GM12878 (cell line): ENCODE results near the gene OSBPL10. TPM values are rescaled to one million over a fixed set of nuclear protein-coding genes. Genes with fewer than 3 reads are reported as not detected.

ENCODE experiments used
- ATAC-seq: fragments of 200-7000 bp; cut with Tn5 transposase; 3 replicates; pipeline ENCODE4 v1.9.1; 2020; ENCODE audit warnings: mild to moderate bottlenecking, moderate library complexity
- BruUV-seq: library from RNA; stranded (reverse); fragments of 400-500 nt; replicated peaks from 2 replicates; lab custom pipeline; 2021; lab: Mats Ljungman, UMichigan
- CTCF ChIA-PET: fragments of 300-600 bp; sonication (Branson Sonifier 250); formaldehyde crosslinking; extraction: SDS; loops from one replicate; lab custom pipeline; 2021; ENCODE audit warnings: inconsistent platforms; lab: Yijun Ruan, JAX
- POLR2A ChIA-PET: fragments of 350-600 bp; formaldehyde crosslinking; extraction: SDS; loops from one replicate; lab custom pipeline; 2021; ENCODE audit warnings: inconsistent platforms; lab: Charles Lee
- RAD21 ChIA-PET: fragments of 300-600 bp; sonication (Branson Sonifier 250); formaldehyde crosslinking; loops from one replicate; lab custom pipeline; 2023; ENCODE audit warnings: antibody characterized with exemption; ENCODE audit not compliant: unreplicated experiment; lab: Charles Lee
- SMC1A ChIA-PET: fragments of 300-600 bp; sonication (Branson Sonifier 250); formaldehyde crosslinking; loops from one replicate; lab custom pipeline; 2023; ENCODE audit not compliant: unreplicated experiment, uncharacterized antibody; lab: Charles Lee
- DNase-seq: peaks from one replicate; pipeline ENCODE4 v3.0.0-alpha.2; 2011; ENCODE audit warnings: low read depth, low spot score
- FAIRE-seq: peaks from 3 replicates; lab custom pipeline; 2011; peaks lifted over from hg19 to GRCh38; lab: Jason Lieb, UNC
- H2AFZ ChIP-seq: 2 replicates; pipeline ENCODE4 v1.6.0; 2011; ENCODE audit warnings: low read depth, low read length, control low read depth; ENCODE audit not compliant: control insufficient read depth
- H3K27ac ChIP-seq: 2 replicates; pipeline ENCODE4 v1.5.1; 2011; ENCODE audit warnings: control low read depth; ENCODE audit not compliant: control insufficient read depth, insufficient read depth
- H3K27me3 ChIP-seq, 2 experiments: replicated peaks in 1 of 2; 2 replicates each; pipeline versions ENCODE4 v1.6.0 to v1.6.1; 2011; ENCODE audit warnings: low read length in 1 of 2; ENCODE audit not compliant: control insufficient read depth in 2 of 2, insufficient read depth in 2 of 2
- H3K36me3 ChIP-seq, 2 experiments: 2 replicates each; pipeline ENCODE4 v1.5.1; 2011; ENCODE audit warnings: low read length in 1 of 2; ENCODE audit not compliant: control insufficient read depth in 2 of 2, insufficient read depth in 2 of 2
- H3K4me1 ChIP-seq: 2 replicates; pipeline ENCODE4 v1.6.1; 2011; ENCODE audit warnings: mild to moderate bottlenecking, low read length, moderate library complexity, mixed read lengths; ENCODE audit not compliant: control insufficient read depth, insufficient read depth
- H3K4me2 ChIP-seq: 2 replicates; pipeline ENCODE4 v1.6.0; 2011; ENCODE audit warnings: control low read depth; ENCODE audit not compliant: control insufficient read depth, insufficient read depth
- H3K4me3 ChIP-seq: fragments of 200-600 bp; sonication (generic); 2 replicates; pipeline ENCODE4 v1.5.1; 2016
- H3K79me2 ChIP-seq: 2 replicates; pipeline ENCODE4 v1.6.0; 2011; ENCODE audit warnings: low read length; ENCODE audit not compliant: control insufficient read depth, insufficient read depth
- H3K9ac ChIP-seq: 2 replicates; pipeline ENCODE4 v1.8.0; 2011; ENCODE audit warnings: low read length, control low read depth, mixed read lengths; ENCODE audit not compliant: control insufficient read depth, insufficient read depth
- H3K9me3 ChIP-seq: replicated peaks from 3 replicates; pipeline ENCODE4 v1.5.1; 2011; ENCODE audit warnings: mild to moderate bottlenecking, low read length; ENCODE audit not compliant: control insufficient read depth, insufficient read depth
- H4K20me1 ChIP-seq: 2 replicates; pipeline ENCODE4 v1.6.0; 2011; ENCODE audit not compliant: control insufficient read depth, insufficient read depth
- KAT2A ChIP-seq: conservative IDR thresholded peaks from 2 replicates; pipeline ENCODE4 v1.6.1; 2011; ENCODE audit warnings: low read depth, low read length; ENCODE audit not compliant: control insufficient read depth
- PBX3 ChIP-seq: IDR thresholded peaks from 2 replicates; pipeline ENCODE4 v1.6.1; 2011; ENCODE audit warnings: mild to moderate bottlenecking, low read depth, low read length, moderate library complexity; ENCODE audit not compliant: insufficient replicate concordance
- POLR2AphosphoS5 ChIP-seq: IDR thresholded peaks from 2 replicates; pipeline ENCODE4 v1.6.1; 2011; ENCODE audit warnings: mild to moderate bottlenecking, low read length, inconsistent platforms
- SP1 ChIP-seq: IDR thresholded peaks from one replicate; pipeline ENCODE4 v1.6.1; 2011; ENCODE audit warnings: low read depth, low read length
- YBX1 ChIP-seq: fragments of 450-650 bp; IDR thresholded peaks from 2 replicates; pipeline ENCODE4 v1.6.1; 2016; ENCODE audit warnings: antibody characterized with exemption
- WGBS: methylation state at CpG from one replicate; pipeline ENCODE4 v1.1.6; 2016; ENCODE audit warnings: low lambda C conversion rate; ENCODE audit not compliant: insufficient replicate concordance, insufficient coverage; ENCODE audit errors: missing lambda C conversion rate; 5-methylcytosine and 5-hydroxymethylcytosine counted together
- in situ Hi-C: fragments of 300-500 bp; cut with MboI; formaldehyde crosslinking; loops from 9 replicates; pipeline ENCODE4 v1.14.3; 2018; ENCODE audit warnings: mixed read lengths
- intact Hi-C: fragments of 100-400 bp; cut with micrococcal nuclease; formaldehyde crosslinking; loops from one replicate; pipeline ENCODE4 v1.14.2; 2022; ENCODE audit not compliant: unreplicated experiment
- polyA plus RNA-seq, 11 experiments: library from polyadenylated mRNA; depleted of rRNA in 4 of 11; unstranded in 6 of 11; stranded (reverse) in 5 of 11; fragments of >200 nt; fragmentation: Nextera tagmentation in 4 of 11; fragmentation: Illumina TruSeq in 1 of 11; extraction: Ambion mirVana in 4 of 11; extraction: Trizol in 1 of 11; gene quantifications; 1 replicate in 1 of 11; 2 replicates in 10 of 11; pipeline versions ENCODE4 v1.2.1 to v1.2.3, GENCODE V29; 2011 to 2016; ENCODE audit warnings: inconsistent platforms in 2 of 11, missing spikeins in 2 of 11, low read depth in 1 of 11
- total RNA-seq, 4 experiments: library from RNA; depleted of rRNA in 3 of 4; stranded (reverse); fragments of >200 nt in 3 of 4; fragmentation: Illumina TruSeq in 1 of 4; extraction: Trizol in 1 of 4; gene quantifications; 2 replicates each; pipeline versions ENCODE4 v1.2.1 to v1.2.3, GENCODE V29; 2013 to 2021
- TF ChIP-seq, protein P1 (sequence below): fragments of 450-650 bp; formaldehyde crosslinking; IDR thresholded peaks from 2 replicates; pipeline ENCODE4 v1.4.0; 2020; ENCODE audit warnings: mild to moderate bottlenecking, moderate library complexity

OSBPL10 gene
- total and polyA plus RNA-seq, 10 of the 15 experiments (the other 5 are each of a cell fraction or from before 2014, with no cell fraction given): 0.03 to 0.25 (median 0.09) TPM; not detected in 5

- H3K4me1 ChIP-seq: peaks cover 8% of the 10 kb centered on the region
- no peak overlapping the region for H3K4me3 ChIP-seq
- under 1% methylated on average over 7 of the region's 7 CpGs for WGBS
- no peaks in the 10 kb centered on the region; the same call in 1 of the 2 replicates for H4K20me1 ChIP-seq
- H3K4me2 ChIP-seq: no peak overlapping the region
- FAIRE-seq (no peak), DNase-seq (no peak), ATAC-seq (no peak)
- SMC1A ChIA-PET: no interaction called here
- H2AFZ ChIP-seq: no peak overlapping the region
- BruUV-seq: no TSS peak
- no peak overlapping the region for H3K9ac ChIP-seq
- POLR2A ChIA-PET: no interaction called here
- RAD21 ChIA-PET: no interaction called here
- CTCF ChIA-PET: no interaction called here
- in situ Hi-C loops: no loop called here
- H3K27ac ChIP-seq: no peak overlapping the region
- intact Hi-C loops: no loop called here
- no peaks in the 10 kb centered on the region for H3K79me2 ChIP-seq
- no peaks in the 10 kb centered on the region for H3K36me3 ChIP-seq
- TF ChIP-seq PBX3 (no peak), YBX1 (no peak), KAT2A (no peak), POLR2AphosphoS5 (no peak), SP1 (no peak)
- TF ChIP-seq, protein P1, sequence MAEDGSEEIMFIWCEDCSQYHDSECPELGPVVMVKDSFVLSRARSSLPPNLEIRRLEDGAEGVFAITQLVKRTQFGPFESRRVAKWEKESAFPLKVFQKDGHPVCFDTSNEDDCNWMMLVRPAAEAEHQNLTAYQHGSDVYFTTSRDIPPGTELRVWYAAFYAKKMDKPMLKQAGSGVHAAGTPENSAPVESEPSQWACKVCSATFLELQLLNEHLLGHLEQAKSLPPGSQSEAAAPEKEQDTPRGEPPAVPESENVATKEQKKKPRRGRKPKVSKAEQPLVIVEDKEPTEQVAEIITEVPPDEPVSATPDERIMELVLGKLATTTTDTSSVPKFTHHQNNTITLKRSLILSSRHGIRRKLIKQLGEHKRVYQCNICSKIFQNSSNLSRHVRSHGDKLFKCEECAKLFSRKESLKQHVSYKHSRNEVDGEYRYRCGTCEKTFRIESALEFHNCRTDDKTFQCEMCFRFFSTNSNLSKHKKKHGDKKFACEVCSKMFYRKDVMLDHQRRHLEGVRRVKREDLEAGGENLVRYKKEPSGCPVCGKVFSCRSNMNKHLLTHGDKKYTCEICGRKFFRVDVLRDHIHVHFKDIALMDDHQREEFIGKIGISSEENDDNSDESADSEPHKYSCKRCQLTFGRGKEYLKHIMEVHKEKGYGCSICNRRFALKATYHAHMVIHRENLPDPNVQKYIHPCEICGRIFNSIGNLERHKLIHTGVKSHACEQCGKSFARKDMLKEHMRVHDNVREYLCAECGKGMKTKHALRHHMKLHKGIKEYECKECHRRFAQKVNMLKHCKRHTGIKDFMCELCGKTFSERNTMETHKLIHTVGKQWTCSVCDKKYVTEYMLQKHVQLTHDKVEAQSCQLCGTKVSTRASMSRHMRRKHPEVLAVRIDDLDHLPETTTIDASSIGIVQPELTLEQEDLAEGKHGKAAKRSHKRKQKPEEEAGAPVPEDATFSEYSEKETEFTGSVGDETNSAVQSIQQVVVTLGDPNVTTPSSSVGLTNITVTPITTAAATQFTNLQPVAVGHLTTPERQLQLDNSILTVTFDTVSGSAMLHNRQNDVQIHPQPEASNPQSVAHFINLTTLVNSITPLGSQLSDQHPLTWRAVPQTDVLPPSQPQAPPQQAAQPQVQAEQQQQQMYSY: no peak
- H3K9me3 ChIP-seq: peaks cover 5% of the 10 kb centered on the region; the same call in 2 of the 3 replicates
- peaks cover 0 to 5% of the 10 kb centered on the region in 2 experiments; a peak in 2 of 4 replicates for H3K27me3 ChIP-seq
Measured at GRCh38 chr3:31953091-31953490, 28.0 kb downstream of the OSBPL10 start.
